GM21423 (cell line): ENCODE results near the gene GLIPR2.
"Not testable (repeated sequence)": the region's sequence is repeated elsewhere in the genome, so short reads cannot be mapped to it uniquely, and the experiment has no call there.

ENCODE experiments used
- ATAC-seq: cut with Tn5 transposase; IDR thresholded peaks from one replicate; pipeline ENCODE4 v1.9.1; 2021; ENCODE audit warnings: mild to moderate bottlenecking, moderate library complexity; ENCODE audit not compliant: unreplicated experiment

GLIPR2 gene

GRCh38 chr9:36143245-36143641 lies 6.7 kb downstream of the GLIPR2 start:
- no peak for ATAC-seq

DNA sequence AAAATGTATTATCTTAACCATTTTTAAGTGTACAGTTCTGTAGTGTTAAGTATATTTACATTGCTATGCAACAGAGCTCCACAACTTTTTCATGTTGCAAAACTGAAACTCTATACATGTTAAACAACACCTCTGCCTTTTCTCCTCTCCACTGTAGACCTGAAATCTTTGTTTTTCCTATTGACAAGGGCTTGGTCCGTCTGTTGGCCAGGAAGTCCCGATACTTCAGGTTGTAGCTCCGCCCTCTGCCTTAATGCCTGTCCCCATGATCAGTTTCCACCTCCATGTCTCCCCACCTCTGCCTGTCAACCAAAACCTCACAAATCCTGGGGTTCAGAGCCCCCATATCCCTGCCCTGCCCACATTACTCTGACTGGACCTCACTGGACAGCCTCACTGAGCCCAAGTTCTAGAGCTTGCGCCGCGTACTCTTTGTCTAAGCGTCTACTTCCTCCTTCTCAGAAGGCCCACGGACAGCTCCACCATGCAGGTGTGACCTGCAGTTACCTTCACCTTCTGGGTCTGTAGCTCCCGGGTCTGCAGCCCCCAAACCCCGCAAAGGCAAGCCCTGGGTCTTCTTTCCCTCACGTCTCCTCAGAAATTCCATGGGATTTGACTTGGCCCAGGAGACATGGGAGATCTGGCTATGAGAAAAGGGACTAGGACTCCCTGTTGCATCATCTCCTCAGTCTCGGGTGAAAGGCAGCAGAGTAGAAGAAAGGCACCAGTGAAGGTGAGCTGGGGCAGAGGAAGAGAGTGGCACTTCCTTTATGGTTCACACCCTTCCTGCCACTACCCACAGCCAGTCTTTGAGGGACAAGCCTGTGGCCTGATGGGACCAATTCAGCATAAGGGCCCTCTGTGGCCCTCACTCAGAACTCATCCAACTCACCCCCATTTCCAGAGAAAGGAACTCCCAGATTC lies 8.0 kb downstream of the GLIPR2 start:
- ATAC-seq, result no peak

DNA sequence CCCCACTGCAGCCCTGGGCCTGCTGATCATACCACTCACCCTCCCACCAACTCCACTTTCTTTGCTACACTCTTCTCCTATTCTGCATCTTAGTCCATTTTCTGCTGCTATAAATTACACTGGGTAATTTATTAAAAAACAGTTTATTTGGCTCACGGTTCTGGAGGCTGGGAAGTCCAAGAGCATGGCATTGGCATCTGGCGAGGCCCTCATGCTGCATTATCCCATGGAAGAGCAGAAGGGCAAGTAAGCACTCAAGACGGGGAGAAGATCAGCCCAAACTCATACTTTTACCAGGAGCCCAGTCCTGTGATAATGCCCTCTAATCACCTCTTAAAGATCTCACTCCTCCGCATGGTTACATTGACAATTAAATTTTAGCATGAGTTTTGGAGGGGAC lies 9.4 kb downstream of the GLIPR2 start:
- ATAC-seq, result no peak

- no peak for ATAC-seq
These were observed 10.1 kb downstream of the GLIPR2 start for GRCh38 chr9:36146651-36147050.

DNA sequence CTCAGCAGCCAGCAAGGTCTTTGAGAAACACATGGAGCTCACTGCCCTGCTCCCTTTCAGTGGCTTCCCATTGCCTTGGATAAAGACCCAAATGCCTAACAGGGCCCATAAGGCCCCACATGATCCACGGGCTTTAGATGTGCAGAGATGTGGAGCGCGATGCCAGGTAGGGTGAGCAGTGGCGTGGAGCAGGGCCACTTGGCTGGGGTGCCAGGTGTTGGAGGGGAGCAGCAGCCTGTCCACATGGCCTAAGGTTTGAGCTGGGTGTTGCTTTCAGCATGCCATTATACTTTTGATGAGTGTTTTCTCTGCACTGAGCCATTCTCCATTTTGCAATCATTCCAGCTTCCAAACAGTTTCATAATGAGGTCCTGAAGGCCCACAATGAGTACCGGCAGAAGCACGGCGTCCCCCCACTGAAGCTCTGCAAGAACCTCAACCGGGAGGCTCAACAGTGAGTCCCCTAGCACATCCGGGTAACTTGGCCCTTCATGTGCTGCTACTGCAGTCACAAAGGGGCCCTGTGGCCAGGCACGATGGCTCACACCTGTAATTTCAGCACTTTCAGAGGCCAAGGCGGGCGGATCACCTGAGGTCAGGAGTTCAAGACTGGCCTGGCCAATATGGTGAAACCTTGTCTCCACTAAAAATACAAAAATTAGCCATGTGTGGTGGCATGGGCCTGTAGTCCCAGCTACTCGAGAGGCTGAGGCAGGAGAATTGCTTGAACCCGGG lies 11.1 kb downstream of the GLIPR2 start:
- ATAC-seq, result no peak

DNA sequence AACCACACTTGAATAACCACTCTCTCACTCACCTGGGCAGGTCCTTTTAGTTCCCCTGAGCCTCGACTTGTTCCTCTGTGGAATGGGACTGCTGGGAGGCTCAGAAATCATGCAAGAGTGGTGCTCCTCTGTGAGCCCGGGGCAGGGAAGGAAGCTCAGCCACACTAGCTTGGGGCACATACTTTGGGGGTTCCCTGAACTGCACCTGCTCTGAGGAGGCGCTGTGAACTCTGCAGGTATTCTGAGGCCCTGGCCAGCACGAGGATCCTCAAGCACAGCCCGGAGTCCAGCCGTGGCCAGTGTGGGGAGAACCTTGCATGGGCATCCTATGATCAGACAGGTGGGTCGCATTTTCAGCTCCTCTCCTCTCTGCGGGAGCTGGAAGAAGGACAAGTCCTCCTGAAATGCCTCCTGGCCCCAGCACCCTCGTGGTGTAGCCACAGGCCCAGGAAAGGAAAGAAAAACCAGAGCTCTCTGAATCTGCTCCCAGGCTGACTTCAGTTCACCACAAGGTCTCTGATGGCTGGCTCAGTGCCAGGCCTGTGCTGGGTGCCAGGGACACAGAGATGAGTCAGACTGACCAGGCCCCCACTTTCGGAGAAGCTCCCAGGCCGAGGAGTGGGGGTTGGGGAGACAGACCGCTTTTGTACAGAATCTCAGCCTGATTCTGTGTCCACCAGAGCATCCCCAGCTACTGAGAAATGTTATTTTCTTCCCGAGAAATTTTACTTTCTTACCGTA lies 11.9 kb downstream of the GLIPR2 start:
- ATAC-seq, result no peak

GRCh38 chr9:36149197-36149596 lies 12.7 kb downstream of the GLIPR2 start:
- no peak for ATAC-seq

DNA sequence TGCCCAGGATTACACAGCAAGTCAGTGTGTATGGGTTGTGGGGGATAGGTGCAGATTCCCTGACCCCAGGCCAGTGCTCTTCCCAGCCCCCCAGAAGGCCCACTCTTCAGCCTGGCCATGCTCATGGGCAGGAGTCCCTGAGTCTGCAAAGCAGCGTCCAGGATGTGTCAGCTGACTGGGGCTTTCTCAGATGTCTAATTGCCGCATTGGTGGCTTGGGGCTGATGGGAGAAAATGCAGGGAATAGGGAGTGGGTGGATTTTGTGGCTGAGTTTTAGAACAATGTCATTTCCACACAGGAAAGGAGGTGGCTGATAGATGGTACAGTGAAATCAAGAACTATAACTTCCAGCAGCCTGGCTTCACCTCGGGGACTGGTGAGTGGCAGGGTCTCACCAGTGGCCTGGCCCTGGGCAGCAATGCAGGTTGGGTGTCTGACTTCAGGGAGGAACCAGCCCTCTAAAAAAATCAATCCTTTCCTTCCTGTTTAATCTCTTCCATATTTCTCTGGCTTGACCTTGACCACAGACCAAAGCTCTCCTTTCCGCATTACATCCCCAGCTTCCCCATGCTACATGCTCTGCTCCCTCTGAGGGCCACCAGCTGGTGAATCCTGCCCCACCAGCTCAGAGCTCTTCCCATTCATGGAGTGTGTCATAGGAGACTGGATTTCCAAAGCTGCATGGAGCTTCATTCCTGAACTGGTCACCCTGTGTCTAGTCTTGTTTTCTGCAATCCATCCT lies 14.2 kb downstream of the GLIPR2 start:
- no peak for ATAC-seq

GRCh38 chr9:36151316-36152210 lies 15.0 kb downstream of the GLIPR2 start:
- peak; percentile 80 for ATAC-seq

- no peak for ATAC-seq
These were observed 16.4 kb downstream of the GLIPR2 start for GRCh38 chr9:36152741-36153438.

DNA sequence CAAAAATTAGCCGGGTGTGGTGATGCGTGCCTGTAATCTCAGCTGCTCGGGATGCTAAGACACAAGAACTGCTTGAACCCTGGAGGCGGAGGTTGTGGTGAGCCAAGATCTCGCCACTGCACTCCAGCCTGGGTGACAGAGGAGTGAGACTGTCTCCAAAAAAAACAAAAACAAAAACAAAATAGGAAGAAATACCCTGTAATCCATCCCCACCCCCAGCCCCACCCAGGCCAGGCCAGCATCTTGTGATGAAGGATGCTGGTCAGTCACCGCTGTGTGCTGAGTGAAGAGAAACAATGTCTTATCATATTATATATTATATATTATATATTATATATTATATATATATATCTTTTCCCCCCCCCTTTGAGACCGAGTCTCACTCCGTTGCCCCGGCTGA lies 17.2 kb downstream of the GLIPR2 start:
- no peak for ATAC-seq

DNA sequence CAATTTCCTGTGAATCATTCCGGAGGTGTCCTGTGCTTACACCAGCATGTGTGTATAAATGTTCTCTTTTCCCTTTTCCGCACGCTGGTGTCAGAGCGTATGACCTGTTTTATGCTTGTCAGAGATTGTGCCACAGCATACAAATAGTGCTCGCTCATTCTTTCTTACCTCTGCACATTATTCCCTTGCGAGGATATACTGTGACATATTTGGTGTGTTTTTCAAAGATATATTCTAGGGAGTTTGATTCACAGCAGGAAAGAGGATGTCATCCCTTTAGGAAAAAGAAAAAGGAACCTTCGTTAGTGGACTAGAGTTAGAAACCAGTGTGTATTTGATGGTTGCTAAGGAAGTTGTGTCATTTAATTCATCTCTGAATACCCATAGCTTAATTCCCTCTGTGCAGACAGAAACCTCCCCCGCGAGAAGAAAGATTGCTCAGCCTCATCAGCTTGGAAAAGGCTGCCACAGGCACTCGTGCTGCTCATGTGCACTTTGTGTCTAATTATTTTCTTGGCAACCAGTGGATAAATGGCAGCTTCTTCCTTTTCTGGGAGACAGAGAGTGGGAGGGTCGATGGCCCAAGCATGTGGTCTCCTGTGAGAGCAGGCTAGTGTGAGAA lies 17.9 kb downstream of the GLIPR2 start:
- ATAC-seq, result no peak

DNA sequence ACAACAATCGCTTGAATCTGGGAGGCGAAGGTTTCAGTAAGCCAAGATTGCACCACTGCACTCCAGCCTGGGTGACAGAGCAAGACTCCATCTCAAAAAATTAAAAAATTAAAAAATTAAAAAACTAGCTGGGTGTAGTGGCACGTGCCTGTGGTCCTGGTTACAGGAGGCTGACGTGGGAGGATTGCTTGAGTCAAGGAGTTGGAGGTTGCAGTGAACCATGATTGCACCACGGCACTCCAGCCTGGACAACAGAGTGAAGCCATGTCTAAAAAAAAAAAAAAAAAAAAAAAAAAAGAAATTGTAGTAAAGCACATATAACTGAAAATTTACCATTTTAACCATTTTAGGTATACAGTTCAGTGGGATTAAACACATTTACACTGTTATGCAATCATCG lies 19.6 kb downstream of the GLIPR2 start:
- no peak for ATAC-seq

GRCh38 chr9:36158122-36158521 lies 21.6 kb downstream of the GLIPR2 start:
- ATAC-seq, result no peak

DNA sequence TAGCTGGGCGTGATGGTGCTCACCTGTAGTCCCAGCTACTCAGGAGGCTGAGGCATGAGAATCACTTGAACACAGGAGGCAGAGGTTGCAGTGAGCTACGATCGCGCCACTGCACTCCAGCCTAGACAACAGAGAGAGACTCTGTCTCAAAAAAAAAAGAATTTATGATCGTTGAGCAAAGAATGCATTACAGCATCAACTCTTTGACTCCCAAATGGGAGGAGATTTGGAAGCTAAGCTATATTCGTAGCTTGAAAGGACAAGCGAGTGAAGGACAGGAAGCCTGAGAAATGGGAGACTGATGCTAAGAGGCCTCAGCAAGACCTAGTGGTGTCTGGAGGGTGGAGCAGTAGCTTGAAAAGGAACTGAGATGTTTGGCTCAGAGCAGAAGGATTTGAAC lies 22.4 kb downstream of the GLIPR2 start:
- ATAC-seq, result no peak

DNA sequence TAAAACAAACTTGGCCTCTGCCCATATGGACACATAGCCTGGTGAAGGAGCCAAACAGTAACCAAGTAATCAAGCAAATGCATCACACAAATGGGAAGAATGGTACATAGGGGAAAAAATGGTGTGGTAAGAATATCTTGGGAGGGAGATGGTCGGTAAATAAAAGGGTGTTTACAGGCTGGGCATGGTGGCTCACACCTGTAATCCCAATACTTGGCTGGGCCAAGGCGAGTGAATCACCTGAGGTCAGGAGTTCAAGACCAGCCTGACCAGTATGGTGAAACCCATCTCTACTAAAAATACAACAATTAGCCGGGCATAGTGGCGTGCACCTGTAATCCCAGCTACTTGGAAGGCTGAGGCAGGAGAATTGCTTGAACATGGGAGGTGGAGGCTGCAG lies 23.0 kb downstream of the GLIPR2 start:
- not testable (repeated sequence) for ATAC-seq

DNA sequence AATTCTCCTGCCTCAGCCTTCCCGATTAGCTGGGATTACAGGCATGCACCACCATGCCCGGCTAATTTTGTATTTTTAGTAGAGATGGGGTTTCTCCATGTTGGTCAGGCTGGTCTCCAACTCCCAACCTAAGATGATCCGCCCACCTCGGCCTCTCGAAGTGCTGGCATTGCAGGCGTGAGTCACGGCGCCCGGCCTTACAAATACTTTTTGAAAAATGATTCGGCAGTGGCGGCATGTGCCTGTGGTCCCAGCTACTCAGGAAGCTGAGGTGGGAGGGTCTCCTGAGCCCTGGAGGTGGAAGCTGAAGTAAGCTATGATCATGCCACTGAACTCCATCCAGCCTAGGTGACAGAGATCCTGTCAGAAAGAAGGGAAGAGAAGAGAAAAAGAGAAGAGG lies 23.6 kb downstream of the GLIPR2 start:
- not testable (repeated sequence) for ATAC-seq

DNA sequence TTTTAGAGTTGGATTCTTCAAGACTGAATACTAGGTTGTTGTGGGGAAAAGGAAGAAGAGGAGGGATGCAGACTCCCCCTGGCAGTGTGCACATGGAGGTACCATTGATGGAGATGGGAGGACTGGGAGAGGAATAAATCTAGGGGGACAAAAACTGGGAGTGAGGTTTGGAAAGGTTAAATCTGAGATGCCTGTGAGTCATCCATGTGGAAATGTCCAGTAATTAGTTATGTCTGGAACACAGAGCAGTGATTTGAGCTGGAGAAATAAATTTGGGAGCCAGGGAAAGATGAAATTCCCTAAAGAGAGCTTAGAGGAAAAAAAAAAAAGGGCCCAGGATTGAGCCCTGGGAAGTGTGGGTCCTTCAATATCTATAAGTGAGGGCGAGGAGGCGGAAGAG lies 24.7 kb downstream of the GLIPR2 start:
- no peak for ATAC-seq
